ENCODE measurements around the gene CPOX.

GRCh38 chr3:98540346-98540745 is 53.1 kb downstream of the CPOX start:
- no peak for TF ChIP-seq ZNF155 (tag by site-specific recombination; IDR thresholded peaks at IDR 0.05)
- no peak for TF ChIP-seq ZBTB8A (tag by site-specific recombination; IDR thresholded peaks at IDR 0.05)
- TF ChIP-seq ATF2 (tag by site-specific recombination; IDR thresholded peaks at IDR 0.05; ENCODE audit: low read depth) = no peak
- no peak for TF ChIP-seq ZNF660 (tag by site-specific recombination; IDR thresholded peaks at IDR 0.05)
- no peak for TF ChIP-seq ZBTB49 (tag by site-specific recombination; IDR thresholded peaks at IDR 0.05; ENCODE audit: low read depth)
- TF ChIP-seq ZEB2 (tag by site-specific recombination; IDR thresholded peaks at IDR 0.05) = no peak
- no peak for TF ChIP-seq ZNF843 (tag by site-specific recombination; IDR thresholded peaks at IDR 0.05)
- no peak for TF ChIP-seq CTCF (tag by site-specific recombination; IDR thresholded peaks at IDR 0.05)
- no peak for TF ChIP-seq MZF1 (tag by site-specific recombination; IDR thresholded peaks at IDR 0.05; ENCODE audit: borderline replicate concordance)

All from HEK293 (cell line).